Right lobe of liver (tissue), 6 donors: ENCODE results near the gene VKORC1. TPM values are rescaled to one million over a fixed set of nuclear protein-coding genes. Genes with fewer than 3 reads are reported as not detected.

Source experiments
- ATAC-seq, 4 donors: fragments of 200-7000 bp; cut with Tn5 transposase; one replicate each; pipeline ENCODE4 v1.9.1; 2020; ENCODE audit warnings: mild to moderate bottlenecking in 4 of 4, moderate library complexity in 4 of 4
- DNase-seq, 3 donors: peaks; one replicate each; pipeline ENCODE4 v3.0.0-alpha.2; 2020
- H3K27ac ChIP-seq, 3 donors: fragments of 200-600 bp; one replicate each; pipeline ENCODE4 v1.8.0; 2022
- H3K27me3 ChIP-seq, 2 donors: fragments of 200-600 bp; one replicate each; pipeline ENCODE4 v1.8.0; 2022
- H3K36me3 ChIP-seq, 4 donors: fragments of 200-600 bp; sonication (generic) in 1 of 4; one replicate each; pipeline versions ENCODE4 v1.5.1 to v1.8.0; 2017 to 2022; ENCODE audit warnings: control low read depth in 1 of 4
- H3K4me1 ChIP-seq, 4 donors: fragments of 200-600 bp; sonication (generic) in 1 of 4; one replicate each; pipeline versions ENCODE4 v1.5.1 to v1.8.0; 2017 to 2022; ENCODE audit warnings: control low read depth in 1 of 4
- H3K4me3 ChIP-seq, 3 donors: fragments of 200-600 bp; one replicate each; pipeline ENCODE4 v1.8.0; 2022
- H3K9me3 ChIP-seq, 4 donors: fragments of 200-600 bp; sonication (generic) in 1 of 4; one replicate each; pipeline versions ENCODE4 v1.5.1 to v1.8.0; 2017 to 2022; ENCODE audit warnings: control low read depth in 1 of 4
- CTCF ChIP-seq, 4 donors: fragments of 200-600 bp in 3 of 4; fragments of 450-650 bp in 1 of 4; IDR thresholded peaks; one replicate each; pipeline versions ENCODE4 v1.5.1 to v1.8.0; 2016 to 2022; ENCODE audit warnings: antibody characterized with exemption in 4 of 4, mild to moderate bottlenecking in 2 of 4
- POLR2A ChIP-seq: fragments of 450-650 bp; IDR thresholded peaks from one replicate; pipeline ENCODE4 v1.6.1; 2017; ENCODE audit warnings: antibody characterized with exemption, mild to moderate bottlenecking
- WGBS: methylation state at CpG from one replicate; pipeline ENCODE4 v1.1.6; 2018; ENCODE audit warnings: low coverage, low lambda C conversion rate; ENCODE audit not compliant: insufficient coverage; ENCODE audit errors: missing lambda C conversion rate; 5-methylcytosine and 5-hydroxymethylcytosine counted together
- intact Hi-C, 2 donors: fragments of 100-400 bp; cut with DNase I; formaldehyde crosslinking; loops; one replicate each; pipeline versions ENCODE4 v1.11.2 to v1.14.1; 2022
- total RNA-seq, 6 experiments: library from RNA; depleted of rRNA in 2 of 6; stranded (reverse); fragments of >200 nt in 2 of 6; fragmentation: NEBNext Ultra II Directional in 3 of 6; extraction: Animal tissue kit (Norgen Biotek cat#: 25700) in 3 of 6; gene quantifications; one replicate each; pipeline versions ENCODE4 v1.1.0 to v1.2.4, GENCODE V29; 2016 to 2023
- donor health status: DM: no; HTN: yes; CAD: no.
- donor health status: DM: no; HTN: no; CAD: no.
- donor health status: DM: no; HTN: no; CAD: no.
- donor health status: DM: no; HTN: yes; CAD: no.
- donor health status: DM: no; HTN: yes; CAD: no.

VKORC1 gene
- total RNA-seq, 6 experiments from 2014 or later, result 102 to 297 (median 199) TPM

GRCh38 chr16:31099860-31100638, 5.5 kb upstream of the VKORC1 start:
- H3K36me3 ChIP-seq, result no peaks in the 10 kb centered on the region
- no peak for ATAC-seq
- intact Hi-C loops, result no loop called here

GRCh38 chr16:31094088-31094423, 541 bp downstream of the VKORC1 start:
- peaks cover 0 to 30% (median 17%) of the 10 kb centered on the region in 4 donors for H3K36me3 ChIP-seq
- under 1% methylated on average over 12 of the region's 20 CpGs for WGBS
- peak in 1 of 3 donors; percentile 52 for DNase-seq
- peak overlapping the region; percentile 82 to 96 (median 94) for H3K4me3 ChIP-seq
- peaks cover 0 to 15% (median 0%) of the 10 kb centered on the region in 4 donors for H3K4me1 ChIP-seq
- H3K27me3 ChIP-seq, result no peaks in the 10 kb centered on the region
- H3K9me3 ChIP-seq, result no peaks in the 10 kb centered on the region
- H3K27ac ChIP-seq, result peak overlapping the region; percentile 82 to 90 (median 84)
- peak; percentile 7 to 28 (median 18) for ATAC-seq
- intact Hi-C loops, result loop anchor here in 1 of 2 donors (5.0 kb wide), 1 partner anchor 112 kb away; no protein-coding TSS in a partner anchor
- no peak for TF ChIP-seq CTCF (IDR thresholded peaks at IDR 0.05)
- no peak for TF ChIP-seq POLR2A

More at GRCh38 chr16:31099860-31100638, 5.5 kb upstream of the VKORC1 start:
- Histone ChIP-seq H3K27me3 (no peaks in the 10 kb centered on the region), H3K9me3 (no peaks in the 10 kb centered on the region), H3K4me3 (no peak overlapping the region), H3K4me1 (peaks cover 0 to 5% (median 0%) of the 10 kb centered on the region in 4 donors), H3K27ac (no peak overlapping the region)
- DNase-seq, result no peak
- TF ChIP-seq POLR2A, result no peak
- no peak for TF ChIP-seq CTCF (IDR thresholded peaks at IDR 0.05)
- WGBS, result 55% methylated on average over 2 of the region's 4 CpGs

- Histone ChIP-seq H3K27me3 (no peaks in the 10 kb centered on the region), H3K4me3 (peak overlapping the region; percentile 82 to 96 (median 94)), H3K4me1 (peaks cover 0 to 15% (median 0%) of the 10 kb centered on the region in 4 donors), H3K27ac (peak overlapping the region; percentile 82 to 90 (median 84)), H3K36me3 (peaks cover 0 to 38% (median 19%) of the 10 kb centered on the region in 4 donors), H3K9me3 (no peaks in the 10 kb centered on the region)
- intact Hi-C loops, result loop anchor here in 1 of 2 donors (5.0 kb wide), 1 partner anchor 111 kb away; no protein-coding TSS in a partner anchor
- WGBS, result 12% methylated on average over 11 of the region's 17 CpGs
- peak; percentile 55 to 72 (median 64) for ATAC-seq
- peak; percentile 77 to 83 (median 82) for DNase-seq
- TF ChIP-seq POLR2A (peak; percentile 29), CTCF (IDR thresholded peaks at IDR 0.05) (no peak)
These were observed 1.4 kb downstream of the VKORC1 start for GRCh38 chr16:31093132-31093703.

- WGBS, result 85% methylated on average over 2 of the region's 5 CpGs
- no peak for ATAC-seq
- Histone ChIP-seq H3K4me1 (peaks cover 0 to 15% (median 0%) of the 10 kb centered on the region in 4 donors), H3K9me3 (no peaks in the 10 kb centered on the region), H3K27ac (no peak overlapping the region), H3K36me3 (peaks cover 0 to 40% (median 22%) of the 10 kb centered on the region in 4 donors), H3K4me3 (peak overlapping the region in 1 of 3 donors; percentile 96), H3K27me3 (no peaks in the 10 kb centered on the region)
- intact Hi-C loops, result loop anchor here in 1 of 2 donors (5.0 kb wide), 1 partner anchor 110 kb away; no protein-coding TSS in a partner anchor
- DNase-seq, result no peak
- TF ChIP-seq POLR2A (no peak), CTCF (IDR thresholded peaks at IDR 0.05) (no peak)
These were observed 2.3 kb downstream of the VKORC1 start for GRCh38 chr16:31092330-31092729.
